Heart right ventricle (tissue), 16 donors: Measurements from ENCODE around the gene HSPA12B. TPM values are rescaled to one million over a fixed set of nuclear protein-coding genes. Genes with fewer than 3 reads are reported as not detected.

Experiments
- ATAC-seq, 8 donors: fragments of 200-7000 bp; cut with Tn5 transposase; one replicate each; pipeline ENCODE4 v1.9.1; 2020; ENCODE audit warnings: mild to moderate bottlenecking in 8 of 8, moderate library complexity in 8 of 8, moderate number of reproducible peaks in 1 of 8
- DNase-seq, 2 donors: peaks; one replicate each; pipeline ENCODE4 v3.0.0-alpha.2; 2020
- H3K27ac ChIP-seq, 10 donors: fragments of 200-600 bp; sonication (generic) in 2 of 10; one replicate each; pipeline versions ENCODE4 v1.5.0 to v1.8.0; 2020 to 2022; ENCODE audit warnings: mild to moderate bottlenecking in 3 of 10
- H3K27me3 ChIP-seq, 7 donors: fragments of 200-600 bp; one replicate each; pipeline ENCODE4 v1.8.0; 2021 to 2022; ENCODE audit warnings: mild to moderate bottlenecking in 2 of 7
- H3K36me3 ChIP-seq, 9 donors: fragments of 200-600 bp; sonication (generic) in 1 of 9; one replicate each; pipeline versions ENCODE4 v1.5.0 to v1.8.0; 2020 to 2022; ENCODE audit warnings: mild to moderate bottlenecking in 2 of 9
- H3K4me1 ChIP-seq, 9 donors: fragments of 200-600 bp; sonication (generic) in 1 of 9; one replicate each; pipeline versions ENCODE4 v1.5.0 to v1.8.0; 2020 to 2022; ENCODE audit warnings: mild to moderate bottlenecking in 4 of 9
- H3K4me3 ChIP-seq, 10 donors: fragments of 200-600 bp; sonication (generic) in 2 of 10; one replicate each; pipeline versions ENCODE4 v1.5.0 to v1.8.0; 2020 to 2022; ENCODE audit warnings: mild to moderate bottlenecking in 7 of 10, moderate library complexity in 2 of 10
- H3K9me3 ChIP-seq, 11 donors: fragments of 200-600 bp in 10 of 11; sonication (generic) in 2 of 11; one replicate each; pipeline versions ENCODE4 v1.5.0 to v1.8.0; 2013 to 2022; ENCODE audit warnings: mild to moderate bottlenecking in 2 of 11, control low read depth in 1 of 11, moderate library complexity in 1 of 11
- WGBS, 2 donors: extraction: QIAGEN DNeasy Blood & Tissue Kit; methylation state at CpG; one replicate each; pipeline ENCODE4 v1.1.7; 2013; ENCODE audit warnings: inconsistent platforms in 1 of 2; 5-methylcytosine and 5-hydroxymethylcytosine counted together
- intact Hi-C, 10 donors: fragments of 100-400 bp; cut with DNase I; formaldehyde crosslinking; loops; one replicate each; pipeline versions ENCODE4 v1.11.1 to v1.14.2; 2022
- polyA plus RNA-seq, 2 donors: library from polyadenylated mRNA; stranded (reverse); fragments of 200-250 nt; gene quantifications; one replicate each; pipeline ENCODE4 v1.2.3, GENCODE V29; 2013
- total RNA-seq, 10 donors: library from RNA; stranded (reverse); fragmentation: NEBNext Ultra II Directional in 3 of 10; extraction: Animal tissue kit (Norgen Biotek cat#: 25700) in 3 of 10; gene quantifications; one replicate each; pipeline versions ENCODE4 v1.2.1 to v1.2.4, GENCODE V29; 2021 to 2023
- TF ChIP-seq, protein P1 (sequence below), 9 donors: fragments of 200-600 bp; sonication (generic) in 2 of 9; IDR thresholded peaks; one replicate each; pipeline versions ENCODE4 v1.5.0 to v1.8.0; 2021 to 2022; ENCODE audit warnings: antibody characterized with exemption in 9 of 9, mild to moderate bottlenecking in 5 of 9, moderate library complexity in 1 of 9
- donor health status: Arrhythmogenic right ventricular cardiomyopathy.
- donor health status: ischemic (EF 13 %, LVEDD 7.1; RV severe dilation, severe dysfunction).
- donor health status: healthy with polysubstance abuse.
- donor health status: DM: no; HTN: yes; CAD: no.
- donor health status: DM: no; HTN: no; CAD: no.
- donor health status: ischemic (EF 25% LVEDD 6.9; RV normal size, moderate dysfunction).
- donor health status: ischemic (EF 25% LVEDD 5.7; RV mildly dilated, moderate dysfunction).
- donor health status: healthy.
- donor health status: DM: yes; HTN: yes; CAD: no.
- donor health status: Ischemic cardiomyopathy.
- donor health status: ischemic (EF 35%, LVEDD 5.7; RV mildly dilated, moderate dysfunction).
- donor health status: nonischemic (EF 11% LVEDD 7.7; RV severe dilation, severe dysfunction).
- donor health status: DM: yes; HTN: yes; CAD: no.
- donor health status: PGD.
- donor health status: ischemic (EF 29% LVEDD 5.4; RV normal size, mild dysfunction).
- donor health status: nonischemic (EF 23%, LVEDD 6.1; RV moderate dilation, normal function).

Gene HSPA12B
- total and polyA plus RNA-seq, 12 donors = 8.4 to 26.5 (median 13.0) TPM

DNA sequence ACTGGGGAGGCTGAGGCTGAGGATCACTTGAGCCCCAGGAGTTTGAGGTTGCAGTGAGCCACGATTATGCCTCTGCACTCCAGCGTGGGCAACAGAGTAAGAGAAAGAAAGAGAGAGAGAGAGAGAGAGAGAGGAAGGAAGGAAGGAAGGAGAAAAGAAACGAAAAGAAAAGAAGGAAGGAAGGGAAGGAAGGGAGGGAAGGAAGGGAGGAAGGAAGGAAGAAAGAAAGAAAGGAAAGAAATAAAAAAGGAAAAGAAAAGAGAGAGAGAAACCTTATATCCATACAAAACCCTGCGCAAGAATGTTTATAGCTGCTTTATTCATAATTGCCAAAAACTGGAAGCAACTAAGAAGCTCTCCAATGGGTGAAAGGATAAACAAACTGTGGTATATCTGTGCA lies 8.1 kb upstream of the HSPA12B start:
- intact Hi-C loops = loop anchor here in 1 of 10 donors (5.0 kb wide), 1 partner anchor 43 kb away; the partner anchor contains the start of gene ADISSP
- Histone ChIP-seq H3K4me3 (no peak overlapping the region), H3K9me3 (no peaks in the 10 kb centered on the region), H3K36me3 (no peaks in the 10 kb centered on the region), H3K4me1 (peaks cover 8 to 31% (median 24%) of the 10 kb centered on the region in 9 donors), H3K27ac (no peak overlapping the region), H3K27me3 (peaks cover 0 to 36% (median 4%) of the 10 kb centered on the region in 7 donors)
- DNase-seq (no peak), ATAC-seq (no peak)
- TF ChIP-seq, protein P1, sequence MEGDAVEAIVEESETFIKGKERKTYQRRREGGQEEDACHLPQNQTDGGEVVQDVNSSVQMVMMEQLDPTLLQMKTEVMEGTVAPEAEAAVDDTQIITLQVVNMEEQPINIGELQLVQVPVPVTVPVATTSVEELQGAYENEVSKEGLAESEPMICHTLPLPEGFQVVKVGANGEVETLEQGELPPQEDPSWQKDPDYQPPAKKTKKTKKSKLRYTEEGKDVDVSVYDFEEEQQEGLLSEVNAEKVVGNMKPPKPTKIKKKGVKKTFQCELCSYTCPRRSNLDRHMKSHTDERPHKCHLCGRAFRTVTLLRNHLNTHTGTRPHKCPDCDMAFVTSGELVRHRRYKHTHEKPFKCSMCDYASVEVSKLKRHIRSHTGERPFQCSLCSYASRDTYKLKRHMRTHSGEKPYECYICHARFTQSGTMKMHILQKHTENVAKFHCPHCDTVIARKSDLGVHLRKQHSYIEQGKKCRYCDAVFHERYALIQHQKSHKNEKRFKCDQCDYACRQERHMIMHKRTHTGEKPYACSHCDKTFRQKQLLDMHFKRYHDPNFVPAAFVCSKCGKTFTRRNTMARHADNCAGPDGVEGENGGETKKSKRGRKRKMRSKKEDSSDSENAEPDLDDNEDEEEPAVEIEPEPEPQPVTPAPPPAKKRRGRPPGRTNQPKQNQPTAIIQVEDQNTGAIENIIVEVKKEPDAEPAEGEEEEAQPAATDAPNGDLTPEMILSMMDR (IDR thresholded peaks at IDR 0.05) = no peak
- 69 to 76% methylated on average over 4 of the region's 4 CpGs for WGBS, 2 donors

DNA sequence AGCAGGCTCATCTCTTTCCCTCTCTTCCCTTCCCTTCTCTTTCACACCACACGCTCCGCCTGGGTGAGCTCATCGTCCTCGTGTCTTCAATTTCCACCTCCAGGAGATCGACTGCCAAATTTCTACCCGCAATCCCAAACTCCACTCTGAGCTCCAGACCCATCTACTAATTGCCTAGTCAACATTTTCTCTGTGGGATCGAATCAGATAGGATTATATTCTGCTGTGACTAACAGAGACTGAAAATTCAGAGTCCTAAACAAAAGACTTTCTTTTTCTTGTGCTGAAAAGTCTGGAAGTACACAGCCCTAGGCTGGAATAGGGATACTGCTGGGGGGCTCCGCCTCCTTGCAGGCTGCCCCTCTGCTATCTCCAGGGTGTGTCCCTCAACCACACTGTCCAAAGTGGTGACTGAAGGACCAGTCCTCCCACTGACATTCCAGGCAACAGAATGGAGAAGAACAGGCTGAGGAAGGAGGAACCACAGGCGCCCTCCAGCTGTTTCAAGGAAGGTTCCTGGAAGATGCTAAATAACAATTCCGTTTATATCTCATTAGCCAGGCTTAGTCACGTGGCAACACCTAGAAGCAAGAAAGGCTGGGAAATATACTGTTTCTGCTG lies 5.0 kb upstream of the HSPA12B start:
- TF ChIP-seq, protein P1 (IDR thresholded peaks at IDR 0.05) = no peak
- ATAC-seq = peak in 6 of 8 donors; percentile 16 to 47 (median 36)
- no peak for DNase-seq
- 34 to 44% methylated on average over 11 of the region's 11 CpGs for WGBS, 2 donors
- intact Hi-C loops = no loop called here
- H3K36me3 ChIP-seq = no peaks in the 10 kb centered on the region
- H3K9me3 ChIP-seq = no peaks in the 10 kb centered on the region
- H3K4me1 ChIP-seq = peaks cover 12 to 60% (median 47%) of the 10 kb centered on the region in 9 donors
- H3K4me3 ChIP-seq = peak overlapping the region in 4 of 10 donors; percentile 0 to 26 (median 16)
- peaks cover 0 to 53% (median 10%) of the 10 kb centered on the region in 7 donors for H3K27me3 ChIP-seq
- H3K27ac ChIP-seq = peak overlapping the region in 8 of 10 donors; percentile 36 to 96 (median 68)

DNA sequence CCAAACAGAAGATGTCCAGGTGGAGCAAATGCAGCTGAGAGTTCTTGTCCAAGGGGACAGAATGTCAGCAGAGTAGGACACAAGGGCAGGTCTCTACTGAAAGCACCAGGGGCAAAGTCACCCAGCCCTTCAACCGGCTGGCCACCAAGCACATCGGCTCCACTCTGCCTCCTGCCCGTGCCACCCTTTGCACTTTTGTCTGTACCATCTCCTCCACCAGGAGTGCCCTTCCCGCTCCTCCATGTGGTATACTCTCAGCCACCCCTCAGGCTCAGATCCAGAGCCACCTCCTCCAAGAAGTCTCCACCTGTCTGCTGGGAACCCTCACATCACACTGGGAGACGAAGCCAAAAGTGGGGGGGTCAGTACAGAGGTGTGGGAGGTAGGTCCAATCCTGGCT lies 4.1 kb upstream of the HSPA12B start:
- 89% methylated on average over 5 of the region's 5 CpGs for WGBS, 2 donors
- DNase-seq (no peak), ATAC-seq (no peak)
- Histone ChIP-seq H3K27ac (peak overlapping the region; percentile 36 to 96 (median 67)), H3K4me3 (no peak overlapping the region), H3K36me3 (no peaks in the 10 kb centered on the region), H3K4me1 (peaks cover 12 to 60% (median 47%) of the 10 kb centered on the region in 9 donors), H3K9me3 (no peaks in the 10 kb centered on the region), H3K27me3 (peaks cover 0 to 61% (median 10%) of the 10 kb centered on the region in 7 donors)
- intact Hi-C loops = no loop called here
- TF ChIP-seq, protein P1 (IDR thresholded peaks at IDR 0.05) = no peak

DNA sequence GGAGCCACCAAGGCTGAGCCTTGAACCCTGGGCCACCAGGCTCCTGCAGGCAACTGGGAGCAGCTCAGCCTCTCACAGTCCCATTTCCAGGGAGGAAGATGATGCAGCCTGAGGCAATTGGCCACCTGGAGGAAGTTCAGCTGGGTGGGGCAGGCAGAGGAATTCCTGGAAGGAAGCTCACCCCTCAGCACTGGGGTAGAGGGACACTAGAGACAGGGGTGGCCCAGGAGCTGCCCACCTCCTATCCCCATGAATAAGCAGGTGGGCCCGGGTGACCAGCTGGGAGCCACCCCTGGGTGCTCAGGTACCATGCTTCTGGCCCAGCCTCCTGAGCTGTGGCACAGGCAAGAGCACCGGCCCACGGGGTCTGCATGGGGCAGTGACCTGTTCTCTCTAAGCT lies 3.6 kb upstream of the HSPA12B start:
- no peak for DNase-seq
- Histone ChIP-seq H3K36me3 (no peaks in the 10 kb centered on the region), H3K4me3 (no peak overlapping the region), H3K9me3 (no peaks in the 10 kb centered on the region), H3K27me3 (peaks cover 0 to 64% (median 10%) of the 10 kb centered on the region in 7 donors), H3K27ac (peak overlapping the region; percentile 36 to 96 (median 67)), H3K4me1 (peaks cover 12 to 62% (median 47%) of the 10 kb centered on the region in 9 donors)
- intact Hi-C loops = no loop called here
- TF ChIP-seq, protein P1 (IDR thresholded peaks at IDR 0.05) = no peak
- ATAC-seq = peak in 4 of 8 donors; percentile 12 to 45 (median 26)
- 69 to 73% methylated on average over 3 of the region's 3 CpGs for WGBS, 2 donors
